HepG2 (cell line): ENCODE results near the gene SETD1A. TPM values are rescaled to one million over a fixed set of nuclear protein-coding genes. Genes with fewer than 3 reads are reported as not detected.

Experiments used
- ARID4A ChIP-seq: sonication (generic); formaldehyde crosslinking; IDR thresholded peaks from 2 replicates; pipeline ENCODE4 v1.5.0; 2020; ENCODE audit warnings: mild to moderate bottlenecking, missing genetic modification reagents, borderline replicate concordance
- BRD4 ChIP-seq: sonication (generic); formaldehyde crosslinking; IDR thresholded peaks from 2 replicates; pipeline ENCODE4 v1.4.0; 2020; ENCODE audit warnings: missing genetic modification reagents
- FOXA3 ChIP-seq: IDR thresholded peaks from 2 replicates; pipeline ENCODE4 v1.6.1; 2016; ENCODE audit warnings: missing genetic modification reagents, missing compliant biosample characterization
- FOXM1 ChIP-seq: sonication (generic); formaldehyde crosslinking; IDR thresholded peaks from 2 replicates; pipeline ENCODE4 v1.5.0; 2020; ENCODE audit warnings: missing genetic modification reagents
- GATA4 ChIP-seq: sonication (generic); IDR thresholded peaks from 2 replicates; pipeline ENCODE4 v1.6.1; 2016; ENCODE audit warnings: antibody characterized with exemption, low read depth, borderline replicate concordance
- GATAD2A ChIP-seq: IDR thresholded peaks from 2 replicates; pipeline ENCODE4 v1.6.1; 2016
- KLF9 ChIP-seq: IDR thresholded peaks from 2 replicates; pipeline ENCODE4 v1.6.1; 2016; ENCODE audit warnings: low read depth
- MIXL1 ChIP-seq: IDR thresholded peaks from 2 replicates; pipeline ENCODE4 v1.6.1; 2016
- NFKBIZ ChIP-seq: IDR thresholded peaks from 2 replicates; pipeline ENCODE4 v1.6.1; 2018; ENCODE audit warnings: missing genetic modification reagents, missing compliant biosample characterization
- ONECUT2 ChIP-seq: sonication (generic); formaldehyde crosslinking; IDR thresholded peaks from 2 replicates; pipeline ENCODE4 v1.4.0; 2020; ENCODE audit warnings: missing genetic modification reagents
- POLR2AphosphoS2 ChIP-seq: IDR thresholded peaks from 2 replicates; pipeline ENCODE4 v1.6.1; 2011; ENCODE audit warnings: low read depth, low read length, improper control_type of control experiment
- RELA ChIP-seq: sonication (generic); formaldehyde crosslinking; IDR thresholded peaks from 2 replicates; pipeline ENCODE4 v1.4.0; 2020; ENCODE audit warnings: missing genetic modification reagents
- SAFB2 ChIP-seq: sonication (generic); formaldehyde crosslinking; IDR thresholded peaks from 2 replicates; pipeline ENCODE4 v1.5.1; 2020; ENCODE audit warnings: missing genetic modification reagents, low read depth, mild to moderate bottlenecking, borderline replicate concordance
- SMARCC2 ChIP-seq: fragments of 450-650 bp; IDR thresholded peaks from 2 replicates; pipeline ENCODE4 v1.6.1; 2017; ENCODE audit warnings: antibody characterized with exemption, mild to moderate bottlenecking
- SRSF4 ChIP-seq: fragments of 200-400 bp; formaldehyde crosslinking; IDR thresholded peaks from one replicate; pipeline ENCODE4 v1.6.1; 2018; ENCODE audit warnings: mild to moderate bottlenecking, low read depth, low read length, moderate library complexity; ENCODE audit not compliant: poor library complexity, severe bottlenecking
- ZFY ChIP-seq: sonication (generic); formaldehyde crosslinking; IDR thresholded peaks from 2 replicates; pipeline ENCODE4 v1.4.0; 2020; ENCODE audit warnings: missing genetic modification reagents
- ZNF24 ChIP-seq: fragments of 450-650 bp; IDR thresholded peaks from 2 replicates; pipeline ENCODE4 v1.6.1; 2017; ENCODE audit warnings: antibody characterized with exemption, mild to moderate bottlenecking
- ZNF251 ChIP-seq: sonication (generic); formaldehyde crosslinking; IDR thresholded peaks from 2 replicates; pipeline ENCODE4 v1.9.0; 2021; ENCODE audit warnings: mild to moderate bottlenecking, missing genetic modification reagents
- ZNF253 ChIP-seq: sonication (generic); formaldehyde crosslinking; IDR thresholded peaks from 2 replicates; pipeline ENCODE4 v1.8.0; 2022; ENCODE audit warnings: mild to moderate bottlenecking, missing genetic modification reagents, borderline replicate concordance
- ZNF326 ChIP-seq: sonication (generic); formaldehyde crosslinking; IDR thresholded peaks from 2 replicates; pipeline ENCODE4 v1.4.0; 2020; ENCODE audit warnings: missing genetic modification reagents, borderline replicate concordance
- ZNF367 ChIP-seq: sonication (generic); formaldehyde crosslinking; IDR thresholded peaks from 2 replicates; pipeline ENCODE4 v1.4.0; 2020; ENCODE audit warnings: missing genetic modification reagents, borderline replicate concordance
- ZNF383 ChIP-seq: sonication (generic); formaldehyde crosslinking; IDR thresholded peaks from 2 replicates; pipeline ENCODE4 v1.4.0; 2020; ENCODE audit warnings: missing genetic modification reagents, mild to moderate bottlenecking, borderline replicate concordance
- ZNF468 ChIP-seq: sonication (generic); formaldehyde crosslinking; IDR thresholded peaks from 2 replicates; pipeline ENCODE4 v1.8.0; 2022; ENCODE audit warnings: mild to moderate bottlenecking, moderate library complexity, missing genetic modification reagents
- ZNF605 ChIP-seq: sonication (generic); formaldehyde crosslinking; IDR thresholded peaks from 2 replicates; pipeline ENCODE4 v1.8.0; 2022; ENCODE audit warnings: mild to moderate bottlenecking, missing genetic modification reagents
- ZNF777 ChIP-seq: sonication (generic); formaldehyde crosslinking; IDR thresholded peaks from 2 replicates; pipeline ENCODE4 v1.4.0; 2020; ENCODE audit warnings: missing genetic modification reagents
- ZSCAN30 ChIP-seq: sonication (generic); formaldehyde crosslinking; IDR thresholded peaks from 2 replicates; pipeline ENCODE4 v1.5.0; 2020; ENCODE audit warnings: mild to moderate bottlenecking, missing genetic modification reagents
- polyA plus RNA-seq, 8 experiments: library from polyadenylated mRNA; depleted of rRNA in 3 of 8; stranded (reverse) in 7 of 8; unstranded in 1 of 8; fragments of >200 nt; fragmentation: Illumina TruSeq in 4 of 8; extraction: Trizol in 4 of 8; gene quantifications; 2 replicates each; pipeline versions ENCODE4 v1.2.1 to v1.2.3, GENCODE V29; 2011 to 2016; ENCODE audit warnings: low read depth in 4 of 8, missing spikeins in 1 of 8, mixed read lengths in 1 of 8; ENCODE audit not compliant: insufficient read depth in 1 of 8
- total RNA-seq, 5 experiments: library from RNA; depleted of rRNA; stranded (reverse); fragments of >200 nt; fragmentation: Illumina TruSeq; extraction: Trizol; gene quantifications; 2 replicates each; pipeline ENCODE4 v1.2.3, GENCODE V29; 2016; ENCODE audit warnings: low read depth in 1 of 5
- TF ChIP-seq, protein P1 (sequence below): sonication (generic); formaldehyde crosslinking; IDR thresholded peaks from 2 replicates; pipeline ENCODE4 v1.4.0; 2020; ENCODE audit warnings: missing genetic modification reagents

SETD1A gene
- total and polyA plus RNA-seq, 2 of the 13 experiments (the other 11 are each of a cell fraction or from before 2014, with no cell fraction given), result 3.8 to 5.6 TPM

DNA sequence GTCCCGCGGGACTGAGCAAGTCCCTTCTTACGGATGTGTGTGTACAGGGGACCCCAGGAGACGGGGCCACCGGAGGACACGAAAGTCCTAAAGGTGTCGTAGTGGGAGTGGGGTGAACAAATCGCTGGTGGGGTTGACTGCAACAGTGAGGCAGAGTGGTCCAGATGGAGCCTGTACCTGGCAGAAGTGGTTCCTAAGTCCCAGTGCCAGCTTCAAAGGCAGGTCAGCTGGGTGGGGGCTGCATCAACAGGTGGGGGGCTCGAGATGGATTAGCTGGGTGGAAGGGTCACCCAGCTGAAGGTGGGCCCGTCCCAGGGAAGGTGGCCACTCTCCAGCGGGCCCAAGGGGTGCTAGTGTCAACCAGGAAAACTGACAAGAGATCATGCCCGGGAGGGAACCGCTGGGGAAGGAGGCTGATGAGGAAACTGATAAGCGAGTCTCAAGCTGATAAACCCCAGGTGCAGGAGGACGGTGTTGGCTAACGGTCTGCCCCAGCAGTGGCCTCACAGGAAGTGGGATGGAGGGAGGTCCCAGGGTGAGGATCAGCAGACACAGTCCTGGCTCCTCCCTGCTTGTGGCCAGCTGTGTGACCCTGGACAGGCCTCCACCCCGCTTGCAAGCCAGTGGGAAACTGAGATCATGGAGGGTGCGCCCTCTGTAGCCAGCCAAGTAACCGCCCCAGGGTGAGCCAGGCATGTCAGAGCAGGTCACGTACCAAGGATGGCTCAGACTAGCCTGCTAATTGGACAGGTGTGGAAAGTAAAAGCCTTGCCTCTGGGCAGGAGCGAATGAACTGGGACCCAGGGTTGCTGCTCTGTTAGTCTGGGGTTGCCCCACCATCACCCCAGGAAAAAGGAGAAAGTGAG, 7.7 kb upstream of the SETD1A start (continued):
- TF ChIP-seq ZNF326, result 0 out of 2 replicates have a peak, but pooled peaks have one; percentile 94
- TF ChIP-seq ZNF468 (CRISPR knock-in tag), result no peak; the same call in 1 of the 2 replicates
- TF ChIP-seq, protein P1, sequence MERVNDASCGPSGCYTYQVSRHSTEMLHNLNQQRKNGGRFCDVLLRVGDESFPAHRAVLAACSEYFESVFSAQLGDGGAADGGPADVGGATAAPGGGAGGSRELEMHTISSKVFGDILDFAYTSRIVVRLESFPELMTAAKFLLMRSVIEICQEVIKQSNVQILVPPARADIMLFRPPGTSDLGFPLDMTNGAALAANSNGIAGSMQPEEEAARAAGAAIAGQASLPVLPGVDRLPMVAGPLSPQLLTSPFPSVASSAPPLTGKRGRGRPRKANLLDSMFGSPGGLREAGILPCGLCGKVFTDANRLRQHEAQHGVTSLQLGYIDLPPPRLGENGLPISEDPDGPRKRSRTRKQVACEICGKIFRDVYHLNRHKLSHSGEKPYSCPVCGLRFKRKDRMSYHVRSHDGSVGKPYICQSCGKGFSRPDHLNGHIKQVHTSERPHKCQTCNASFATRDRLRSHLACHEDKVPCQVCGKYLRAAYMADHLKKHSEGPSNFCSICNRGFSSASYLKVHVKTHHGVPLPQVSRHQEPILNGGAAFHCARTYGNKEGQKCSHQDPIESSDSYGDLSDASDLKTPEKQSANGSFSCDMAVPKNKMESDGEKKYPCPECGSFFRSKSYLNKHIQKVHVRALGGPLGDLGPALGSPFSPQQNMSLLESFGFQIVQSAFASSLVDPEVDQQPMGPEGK, result peak; percentile 93
- peak; percentile 92; the same call in 1 of the 2 replicates for TF ChIP-seq RELA (CRISPR knock-in tag)
- TF ChIP-seq BRD4 (CRISPR knock-in tag), result peak; percentile 86
- TF ChIP-seq MIXL1 (CRISPR knock-in tag), result peak; percentile 76
- TF ChIP-seq FOXA3 (CRISPR knock-in tag), result peak; percentile 81
- TF ChIP-seq ZNF383 (CRISPR knock-in tag), result peak; percentile 91; the same call in 1 of the 2 replicates
- TF ChIP-seq SRSF4, result no peak
- TF ChIP-seq ZNF605, result peak; percentile 88
- TF ChIP-seq ZNF251 (CRISPR knock-in tag), result peak; percentile 93
- no peak for TF ChIP-seq SMARCC2
- no peak; the same call in 1 of the 2 replicates for TF ChIP-seq SAFB2
- peak; percentile 96 for TF ChIP-seq NFKBIZ
- TF ChIP-seq GATAD2A (CRISPR knock-in tag), result peak; percentile 90
- peak; percentile 96 for TF ChIP-seq GATA4
- TF ChIP-seq ZNF24, result no peak
- no peak for TF ChIP-seq KLF9 (CRISPR knock-in tag)
- TF ChIP-seq FOXM1 (CRISPR knock-in tag), result no peak
- TF ChIP-seq POLR2AphosphoS2, result no peak
- TF ChIP-seq ZFY (CRISPR knock-in tag), result peak; percentile 77
- no peak for TF ChIP-seq ZNF253 (CRISPR knock-in tag)
- peak; percentile 94 for TF ChIP-seq ARID4A
- TF ChIP-seq ONECUT2, result 0 out of 2 replicates have a peak, but pooled peaks have one; percentile 48
- TF ChIP-seq ZNF777 (CRISPR knock-in tag), result no peak
- no peak for TF ChIP-seq ZNF367 (CRISPR knock-in tag)
- TF ChIP-seq ZSCAN30 (CRISPR knock-in tag), result 0 out of 2 replicates have a peak, but pooled peaks have one; percentile 33
